SU-DHL-6 (cell line): ENCODE measurements around the gene SMTNL2.

Source experiments
- H2AFZ ChIP-seq: fragments of 200-600 bp; sonication (generic); 2 replicates; pipeline ENCODE4 v1.6.1; 2014; ENCODE audit warnings: low read depth, mild to moderate bottlenecking, moderate library complexity, mixed read lengths, antibody characterized with exemption, low read length; ENCODE audit not compliant: severe bottlenecking
- H3F3A ChIP-seq: fragments of 200-600 bp; shearing (Covaris generic); 2 replicates; pipeline ENCODE4 v1.6.0; 2016; ENCODE audit warnings: antibody characterized with exemption, mild to moderate bottlenecking; ENCODE audit not compliant: insufficient read depth
- H3K27ac ChIP-seq: fragments of 200-600 bp; sonication (generic); 2 replicates; pipeline ENCODE4 v1.5.1; 2016; ENCODE audit warnings: low read depth, mild to moderate bottlenecking, low read length, moderate library complexity, mixed read lengths
- H3K27me3 ChIP-seq: fragments of 200-600 bp; sonication (generic), shearing (Covaris generic); 2 replicates; pipeline ENCODE4 v1.6.0; 2014; ENCODE audit warnings: mild to moderate bottlenecking, low read length
- H3K36me3 ChIP-seq: fragments of 200-600 bp; sonication (generic); 2 replicates; pipeline ENCODE4 v1.6.1; 2014; ENCODE audit warnings: mild to moderate bottlenecking, low read length, mixed read lengths
- H3K4me2 ChIP-seq: fragments of 300-600, 200-600 bp; shearing (Covaris generic), sonication (generic); 2 replicates; pipeline ENCODE4 v1.6.0; 2014; ENCODE audit warnings: low read length, low read depth, mild to moderate bottlenecking; ENCODE audit not compliant: poor library complexity, severe bottlenecking
- H3K4me3 ChIP-seq: fragments of 200-600 bp; sonication (generic); 2 replicates; pipeline ENCODE4 v1.5.1; 2014; ENCODE audit warnings: antibody characterized with exemption, low read length, mild to moderate bottlenecking, mixed read lengths; ENCODE audit not compliant: insufficient read depth, poor library complexity, severe bottlenecking
- H3K79me2 ChIP-seq: fragments of 200-600 bp; sonication (generic); 2 replicates; pipeline ENCODE4 v1.6.1; 2014; ENCODE audit warnings: mild to moderate bottlenecking, low read length, moderate library complexity; ENCODE audit not compliant: insufficient read depth
- H3K9ac ChIP-seq: fragments of 200-600 bp; sonication (generic); 2 replicates; pipeline ENCODE4 v1.7.0; 2014; ENCODE audit warnings: mild to moderate bottlenecking, low read length
- H3K9me2 ChIP-seq: fragments of 200-600 bp; sonication (generic); replicated peaks from 2 replicates; pipeline ENCODE4 v1.6.1; 2014; ENCODE audit warnings: low read length; ENCODE audit not compliant: insufficient read depth
- H3K9me3 ChIP-seq: fragments of 200-600 bp; sonication (generic); 2 replicates; pipeline ENCODE4 v1.6.1; 2014; ENCODE audit warnings: low read length, mixed read lengths; ENCODE audit not compliant: insufficient read depth
- H4K20me1 ChIP-seq: fragments of 200-600 bp; sonication (generic); 2 replicates; pipeline ENCODE4 v1.6.1; 2014; ENCODE audit warnings: low read depth, mild to moderate bottlenecking, antibody characterized with exemption, low read length, moderate library complexity, mixed read lengths
- EZH2phosphoT487 ChIP-seq: fragments of 200-600 bp; sonication (generic), shearing (Covaris generic); conservative IDR thresholded peaks from 2 replicates; pipeline ENCODE4 v1.6.1; 2018; ENCODE audit warnings: mild to moderate bottlenecking, antibody characterized with exemption, low read length, moderate library complexity, mixed read lengths
- TF ChIP-seq, protein P1 (sequence below): fragments of 200-600 bp; sonication (generic); IDR thresholded peaks from one replicate; pipeline ENCODE4 v1.5.1; 2017; ENCODE audit warnings: antibody characterized with exemption, mild to moderate bottlenecking, low read length, moderate library complexity; ENCODE audit not compliant: insufficient read depth, poor library complexity, severe bottlenecking

The SMTNL2 gene

DNA sequence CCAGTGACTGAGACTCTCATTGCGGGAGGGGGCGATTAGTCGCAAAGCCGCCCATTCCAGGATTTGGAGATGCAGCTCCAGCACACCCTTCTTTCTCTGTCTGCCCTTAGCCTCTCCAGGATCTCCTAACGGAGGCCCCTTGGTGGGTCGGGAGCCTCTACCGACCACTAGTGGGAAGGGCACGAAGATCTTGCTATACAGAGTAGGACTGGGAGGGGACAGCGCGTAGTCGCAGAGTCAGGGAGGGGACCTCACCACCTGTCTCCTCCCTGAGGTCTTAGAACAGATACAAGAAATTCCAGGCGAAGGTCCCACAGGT, 588 bp upstream of the SMTNL2 start:
- Histone ChIP-seq H3K36me3 (no peaks in the 10 kb centered on the region), H3F3A (no peaks in the 10 kb centered on the region), H3K27me3 (no peaks in the 10 kb centered on the region), H3K9ac (no peak overlapping the region), H3K9me2 (no peaks in the 10 kb centered on the region), H3K27ac (no peak overlapping the region), H3K4me3 (no peak overlapping the region), H3K4me2 (peak overlapping the region; percentile 9), H3K9me3 (no peaks in the 10 kb centered on the region), H2AFZ (no peak overlapping the region), H4K20me1 (no peaks in the 10 kb centered on the region), H3K79me2 (no peaks in the 10 kb centered on the region)
- TF ChIP-seq, protein P1, sequence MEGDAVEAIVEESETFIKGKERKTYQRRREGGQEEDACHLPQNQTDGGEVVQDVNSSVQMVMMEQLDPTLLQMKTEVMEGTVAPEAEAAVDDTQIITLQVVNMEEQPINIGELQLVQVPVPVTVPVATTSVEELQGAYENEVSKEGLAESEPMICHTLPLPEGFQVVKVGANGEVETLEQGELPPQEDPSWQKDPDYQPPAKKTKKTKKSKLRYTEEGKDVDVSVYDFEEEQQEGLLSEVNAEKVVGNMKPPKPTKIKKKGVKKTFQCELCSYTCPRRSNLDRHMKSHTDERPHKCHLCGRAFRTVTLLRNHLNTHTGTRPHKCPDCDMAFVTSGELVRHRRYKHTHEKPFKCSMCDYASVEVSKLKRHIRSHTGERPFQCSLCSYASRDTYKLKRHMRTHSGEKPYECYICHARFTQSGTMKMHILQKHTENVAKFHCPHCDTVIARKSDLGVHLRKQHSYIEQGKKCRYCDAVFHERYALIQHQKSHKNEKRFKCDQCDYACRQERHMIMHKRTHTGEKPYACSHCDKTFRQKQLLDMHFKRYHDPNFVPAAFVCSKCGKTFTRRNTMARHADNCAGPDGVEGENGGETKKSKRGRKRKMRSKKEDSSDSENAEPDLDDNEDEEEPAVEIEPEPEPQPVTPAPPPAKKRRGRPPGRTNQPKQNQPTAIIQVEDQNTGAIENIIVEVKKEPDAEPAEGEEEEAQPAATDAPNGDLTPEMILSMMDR, result no peak
- no peak for TF ChIP-seq EZH2phosphoT487

DNA sequence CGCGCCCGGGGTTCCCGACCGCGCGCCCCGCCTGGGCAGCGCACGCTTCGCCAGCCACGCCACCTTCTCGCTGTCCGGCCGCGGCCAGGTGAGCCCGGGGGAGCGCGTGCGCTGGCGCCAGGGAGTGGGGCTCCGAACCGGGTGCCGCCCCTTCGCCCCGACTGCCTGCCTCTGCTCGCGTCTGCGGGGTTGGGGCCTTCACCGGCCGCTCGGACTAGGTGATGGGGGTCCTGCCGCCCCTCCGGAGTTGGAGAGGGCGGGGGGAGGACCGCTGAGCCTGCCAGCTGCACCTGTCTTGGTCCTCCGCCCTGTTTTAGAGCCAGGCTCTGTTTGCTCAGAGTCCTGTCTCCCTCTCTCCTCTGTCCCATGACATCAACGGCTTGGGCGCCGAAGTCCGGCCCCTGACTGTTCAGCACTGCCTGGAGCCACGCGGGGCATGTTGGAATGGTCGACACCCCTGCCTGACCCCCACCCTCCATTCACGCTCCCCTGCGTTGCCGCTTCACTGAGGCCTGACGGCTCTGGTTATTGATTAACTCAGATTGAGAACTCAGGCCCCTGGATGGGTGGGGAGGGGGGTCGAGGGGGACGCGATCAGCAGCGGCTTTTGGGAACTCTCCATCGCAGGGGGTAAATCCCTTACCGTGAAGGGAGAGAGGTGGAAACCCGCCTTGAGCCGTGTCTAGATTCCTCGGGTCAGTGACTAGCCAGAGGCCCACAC, 748 bp downstream of the SMTNL2 start:
- Histone ChIP-seq H3K27ac (no peak overlapping the region), H4K20me1 (no peaks in the 10 kb centered on the region), H3K36me3 (no peaks in the 10 kb centered on the region), H3K9me3 (no peaks in the 10 kb centered on the region), H3K79me2 (no peaks in the 10 kb centered on the region), H3F3A (no peaks in the 10 kb centered on the region), H3K9me2 (no peaks in the 10 kb centered on the region), H3K4me2 (no peak overlapping the region), H3K27me3 (no peaks in the 10 kb centered on the region), H3K4me3 (no peak overlapping the region), H2AFZ (no peak overlapping the region), H3K9ac (no peak overlapping the region)
- TF ChIP-seq, protein P1, result no peak
- TF ChIP-seq EZH2phosphoT487, result no peak

DNA sequence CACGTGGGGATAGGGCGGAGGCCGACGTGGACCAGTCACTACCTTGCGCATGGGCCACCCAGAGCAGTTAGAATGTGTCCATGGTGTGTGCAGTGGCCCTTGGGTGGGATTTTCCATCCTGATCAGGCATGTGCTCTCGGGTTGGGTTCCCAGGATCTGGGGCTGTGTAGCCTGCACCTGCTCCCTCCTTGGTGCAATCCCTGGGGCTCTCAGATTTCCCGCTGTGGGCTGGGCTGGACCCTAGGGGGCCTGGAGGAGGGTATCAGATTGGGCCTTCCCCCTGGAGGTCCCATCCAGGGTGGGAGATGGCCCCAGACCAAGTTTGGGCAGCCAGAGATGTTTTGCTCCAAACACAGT, 1.3 kb downstream of the SMTNL2 start:
- no peaks in the 10 kb centered on the region for H3K36me3 ChIP-seq
- H3F3A ChIP-seq, result no peaks in the 10 kb centered on the region
- no peak for TF ChIP-seq EZH2phosphoT487
- TF ChIP-seq, protein P1, result no peak
- no peak overlapping the region for H3K4me3 ChIP-seq
- no peak overlapping the region for H2AFZ ChIP-seq
- no peaks in the 10 kb centered on the region for H3K9me2 ChIP-seq
- no peaks in the 10 kb centered on the region for H3K9me3 ChIP-seq
- no peaks in the 10 kb centered on the region for H3K27me3 ChIP-seq
- H4K20me1 ChIP-seq, result no peaks in the 10 kb centered on the region
- no peak overlapping the region for H3K4me2 ChIP-seq
- H3K79me2 ChIP-seq, result no peaks in the 10 kb centered on the region
- no peak overlapping the region for H3K9ac ChIP-seq
- H3K27ac ChIP-seq, result no peak overlapping the region
